Brain microvascular endothelial cell (primary cell): Measurements from ENCODE around the gene ARFGAP2.

Experiments used
- DNase-seq: peaks from one replicate; pipeline ENCODE4 v3.0.0-alpha.2; 2020
- H3K27ac ChIP-seq: fragments of 250-450 bp; sonication (Bioruptor Pico); 2 replicates; pipeline ENCODE4 v1.5.1; 2020; ENCODE audit warnings: mild to moderate bottlenecking, moderate library complexity
- H3K27me3 ChIP-seq: fragments of 250-450 bp; sonication (Bioruptor Pico); replicated peaks from 2 replicates; pipeline ENCODE4 v1.5.1; 2020; ENCODE audit warnings: mild to moderate bottlenecking
- H3K36me3 ChIP-seq: fragments of 250-450 bp; sonication (Bioruptor Pico); replicated peaks from 2 replicates; pipeline ENCODE4 v1.5.1; 2020; ENCODE audit warnings: mild to moderate bottlenecking
- H3K4me3 ChIP-seq: 2 replicates; pipeline ENCODE4 v1.5.1; 2011; ENCODE audit warnings: low read depth, mild to moderate bottlenecking, control low read depth, low read length, moderate library complexity
- CTCF ChIP-seq: IDR thresholded peaks from 2 replicates; pipeline ENCODE4 v1.5.1; 2011; ENCODE audit warnings: low read depth, mild to moderate bottlenecking, moderate library complexity, low read length, control low read depth, inconsistent platforms; ENCODE audit errors: missing control alignments
- in situ Hi-C: cut with HindIII; loops from 2 replicates; pipeline ENCODE4 v1.10.0; 2017; ENCODE audit warnings: low sequenced_read_pairs, low pct_ligation_motif_present

ARFGAP2 gene

DNA sequence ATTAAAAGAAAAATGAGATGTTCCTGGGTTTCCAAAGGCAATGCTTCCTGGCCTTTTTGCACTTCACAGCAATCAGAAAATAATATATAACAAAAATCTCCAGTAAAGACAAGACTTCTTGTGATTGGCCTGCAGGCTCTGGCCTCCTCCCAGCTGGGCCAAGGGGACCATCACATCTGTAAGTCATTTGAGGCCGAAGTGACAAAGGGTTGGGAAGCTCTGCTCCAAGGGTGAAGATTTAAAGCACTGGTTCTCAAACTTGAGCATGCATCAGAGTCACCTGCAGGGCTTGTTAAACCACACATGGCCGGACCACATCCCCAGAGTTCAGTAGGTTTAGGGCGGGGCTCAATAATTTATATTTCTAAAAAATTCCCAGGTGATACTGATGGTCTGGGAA, 32.1 kb downstream of the ARFGAP2 start:
- no peak for DNase-seq
- in situ Hi-C loops, result loop anchor here (25.0 kb wide), 1 partner anchor 232 kb away; the partner anchor contains the start of gene LRP4

GRCh38 chr11:47143322-47143721, 33.4 kb downstream of the ARFGAP2 start:
- H3K27me3 ChIP-seq, result no peaks in the 10 kb centered on the region
- H3K27ac ChIP-seq, result no peak overlapping the region
- peak; percentile 57 for DNase-seq
- no peaks in the 10 kb centered on the region for H3K36me3 ChIP-seq
- H3K4me3 ChIP-seq, result no peak overlapping the region
- no peak for TF ChIP-seq CTCF
- in situ Hi-C loops, result loop anchor here (25.0 kb wide), 1 partner anchor 231 kb away; the partner anchor contains the start of gene LRP4

More for the DNA sequence above, 32.1 kb downstream of the ARFGAP2 start:
- H3K4me3 ChIP-seq, result no peak overlapping the region
- no peaks in the 10 kb centered on the region for H3K27me3 ChIP-seq
- H3K36me3 ChIP-seq, result no peaks in the 10 kb centered on the region
- no peak for TF ChIP-seq CTCF
- no peak overlapping the region for H3K27ac ChIP-seq

DNA sequence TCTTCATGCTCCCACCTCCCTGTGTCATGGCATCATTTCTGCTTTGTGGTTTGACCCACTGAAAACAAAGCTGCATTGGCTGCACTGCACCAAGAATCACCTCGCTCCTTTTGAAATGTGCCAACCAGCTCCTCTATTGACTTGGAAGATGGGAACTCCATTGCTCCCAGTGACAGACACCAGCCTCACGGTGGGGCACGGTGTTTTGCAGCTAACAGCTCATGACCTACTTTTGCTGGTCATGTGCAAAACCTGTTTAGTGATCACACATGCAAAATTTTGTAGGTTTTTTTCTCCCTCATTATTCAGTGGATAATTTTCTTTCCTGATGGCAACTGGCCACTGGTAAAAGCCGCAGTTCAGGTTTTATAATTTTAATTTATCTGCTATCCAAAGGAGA, 36.8 kb downstream of the ARFGAP2 start:
- Histone ChIP-seq H3K36me3 (no peaks in the 10 kb centered on the region), H3K4me3 (no peak overlapping the region), H3K27me3 (no peaks in the 10 kb centered on the region), H3K27ac (no peak overlapping the region)
- in situ Hi-C loops, result loop anchor here (25.0 kb wide), 1 partner anchor 228 kb away; the partner anchor contains the start of gene LRP4
- no peak for TF ChIP-seq CTCF
- DNase-seq, result no peak

DNA sequence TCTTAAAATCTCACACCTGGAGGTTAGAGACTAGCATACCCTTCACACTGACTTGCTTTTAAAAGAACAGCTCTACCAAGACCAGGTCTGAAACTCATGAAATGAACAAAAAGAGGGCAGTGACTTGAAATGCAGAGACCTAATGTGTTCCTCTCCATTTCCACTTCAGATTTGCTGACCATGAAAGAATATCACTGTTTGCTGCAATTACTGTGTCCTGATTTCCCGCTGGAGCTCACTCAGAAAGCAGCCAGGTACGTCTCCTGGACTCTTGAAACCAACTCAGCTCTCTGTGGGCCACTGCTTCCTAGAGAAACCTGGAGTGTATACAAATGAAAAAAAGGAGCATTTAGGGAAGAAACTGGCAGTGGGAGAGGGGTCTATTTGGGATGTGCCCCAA, 39.2 kb downstream of the ARFGAP2 start:
- DNase-seq, result no peak
- Histone ChIP-seq H3K27ac (no peak overlapping the region), H3K27me3 (no peaks in the 10 kb centered on the region), H3K36me3 (no peaks in the 10 kb centered on the region), H3K4me3 (no peak overlapping the region)
- TF ChIP-seq CTCF, result no peak
- in situ Hi-C loops, result loop anchor here (25.0 kb wide), 1 partner anchor 225 kb away; the partner anchor contains the start of gene LRP4

DNA sequence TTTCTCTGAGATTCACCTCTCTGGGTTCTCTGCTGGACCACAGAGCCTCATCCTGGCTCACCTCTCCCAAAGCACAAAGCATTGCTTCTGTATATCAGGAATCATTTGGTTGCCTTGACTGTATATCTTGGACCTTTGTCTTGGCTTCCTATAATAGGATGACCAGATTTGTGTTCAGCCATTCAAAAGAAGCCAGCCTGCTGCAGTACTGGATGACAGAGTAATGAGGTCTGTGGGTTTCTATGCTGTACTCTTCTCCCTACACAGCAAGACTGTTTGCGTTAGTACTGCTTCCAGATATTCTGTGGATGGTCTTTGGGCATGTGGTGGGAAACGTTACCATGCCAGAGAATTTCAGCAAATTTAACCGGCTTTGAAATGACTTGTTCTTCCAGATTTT, 39.8 kb downstream of the ARFGAP2 start:
- no peaks in the 10 kb centered on the region for H3K27me3 ChIP-seq
- H3K4me3 ChIP-seq, result no peak overlapping the region
- in situ Hi-C loops, result loop anchor here (25.0 kb wide), 1 partner anchor 225 kb away; the partner anchor contains the start of gene LRP4
- TF ChIP-seq CTCF, result no peak
- DNase-seq, result no peak
- H3K36me3 ChIP-seq, result no peaks in the 10 kb centered on the region
- no peak overlapping the region for H3K27ac ChIP-seq

DNA sequence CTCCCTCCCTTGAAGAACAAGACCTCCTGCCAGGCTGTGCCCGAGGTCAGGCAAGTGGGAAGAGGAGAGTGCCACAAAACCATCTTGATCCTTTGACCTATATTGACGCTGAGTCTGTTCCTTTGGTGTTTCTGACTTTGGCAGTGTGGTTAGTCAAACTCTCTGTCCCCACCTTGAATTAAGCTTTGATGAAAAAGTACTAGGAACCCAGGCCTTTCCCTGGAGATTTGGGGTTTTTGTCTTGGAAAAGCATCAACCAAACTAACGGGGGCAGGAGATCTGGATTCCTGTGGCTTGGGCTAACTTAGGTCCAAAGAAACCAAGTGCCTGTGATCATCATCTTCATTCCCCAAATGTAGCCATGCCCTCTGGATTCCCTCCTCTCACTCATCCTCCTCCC, 40.4 kb downstream of the ARFGAP2 start:
- H3K4me3 ChIP-seq, result no peak overlapping the region
- H3K27me3 ChIP-seq, result no peaks in the 10 kb centered on the region
- in situ Hi-C loops, result loop anchor here (25.0 kb wide), 1 partner anchor 224 kb away; the partner anchor contains the start of gene LRP4
- no peaks in the 10 kb centered on the region for H3K36me3 ChIP-seq
- TF ChIP-seq CTCF, result no peak
- no peak for DNase-seq
- H3K27ac ChIP-seq, result no peak overlapping the region
